Smooth muscle cell of bladder (primary cell): ENCODE measurements around the gene KHDC4. TPM values are rescaled to one million over a fixed set of nuclear protein-coding genes. Genes with fewer than 3 reads are reported as not detected.

Experiments
- total RNA-seq: library from RNA; depleted of rRNA; stranded (reverse); fragments of >200 nt; gene quantifications from 2 replicates; pipeline ENCODE4 v1.2.3, GENCODE V29; 2014

KHDC4 gene
- 14.6 and 19.9 TPM in 2 replicates for total RNA-seq

GRCh38 chr1:155934097-155934935 lies at the start of gene KHDC4:
Gene KHDC4, minus strand, starts transcription at chr1:155934413. Its CDS starts 40 bp downstream, at chr1:155934373.

GRCh38 chr1:155978325-155978972 lies 44.2 kb upstream of the KHDC4 start, which contains the start of gene ARHGEF2:
Gene ARHGEF2, minus strand, starts transcription at chr1:155978547. Its CDS starts 120 bp downstream, at chr1:155978427.

GRCh38 chr1:155940993-155941844 lies 7.0 kb upstream of the KHDC4 start, which contains the start of gene RXFP4:
Gene RXFP4, plus strand, starts transcription at chr1:155941638. Its CDS starts 72 bp downstream, at chr1:155941710.

GRCh38 chr1:155911156-155912055 lies 22.8 kb downstream of the KHDC4 start, which contains the start of gene RIT1:
Gene RIT1, minus strand, starts transcription at chr1:155911349. Its CDS starts 588 bp downstream, at chr1:155910761.

Other genes with a start within 250 kb of the KHDC4 start
- gene YY1AP1, start 245.6 kb downstream of the KHDC4 start, total RNA-seq = 39.6 and 44.1 TPM in 2 replicates
- 43.2 and 45.2 TPM in 2 replicates for gene DAP3, start 245.3 kb downstream of the KHDC4 start, total RNA-seq
- 18.6 and 24.8 TPM in 2 replicates for gene GON4L, start 77.2 kb downstream of the KHDC4 start, total RNA-seq
- gene SYT11, start 74.8 kb downstream of the KHDC4 start, total RNA-seq = 35.4 and 37.9 TPM in 2 replicates
- gene RIT1, start 23.1 kb downstream of the KHDC4 start, total RNA-seq = 25.2 and 36.1 TPM in 2 replicates
- gene RXFP4, start 7.2 kb upstream of the KHDC4 start, total RNA-seq = not detected in 2 replicates
- gene ARHGEF2, start 44.1 kb upstream of the KHDC4 start, total RNA-seq = 90.5 and 126 TPM in 2 replicates
- gene SSR2, start 86.5 kb upstream of the KHDC4 start, total RNA-seq = 511 and 610 TPM in 2 replicates
- 8.8 and 9.4 TPM in 2 replicates for gene UBQLN4, start 119.4 kb upstream of the KHDC4 start, total RNA-seq
- 60.7 and 86.5 TPM in 2 replicates for gene LAMTOR2, start 120.4 kb upstream of the KHDC4 start, total RNA-seq
- gene RAB25, start 126.7 kb upstream of the KHDC4 start, total RNA-seq = not detected in 2 replicates
- gene MEX3A, start 148.1 kb upstream of the KHDC4 start, total RNA-seq = 1.3 and 1.6 TPM in 2 replicates
- gene LMNA, start 180.3 kb upstream of the KHDC4 start, total RNA-seq = 865 and 1,009 TPM in 2 replicates
- gene SEMA4A, start 219.2 kb upstream of the KHDC4 start, total RNA-seq = 0.57 and 0.83 TPM in 2 replicates